ENCODE measurements around the gene C11orf58.
A peak's percentile ranks its signal among the peaks of the same experiment; 100 is the strongest.

- TF ChIP-seq RAD21 (conservative IDR thresholded peaks at IDR 0.05), result no peak
- TF ChIP-seq SMC3 (conservative IDR thresholded peaks at IDR 0.05; ENCODE audit: poor library complexity), result peak; percentile 12
Observed at GRCh38 chr11:16738193-16738946, at the start of gene C11orf58.
